ENCODE data around the gene ADI1. TPM values are rescaled to one million over a fixed set of nuclear protein-coding genes. Genes with fewer than 3 reads are reported as not detected.

ADI1 gene
- total RNA-seq: 100 to 1,000 TPM in 2 of 4 donors, 10 to 100 TPM in 2; 42.5 to 137 (median 76.1) TPM
- 10 to 100 TPM; 42.7 to 95.0 (median 43.7) TPM for polyA plus RNA-seq
- long read RNA-seq, donor 1, transcript ADI1-201 (4 exons, 2,391 nt): major isoform, 171 of 175 reads
- long read RNA-seq, donor 1, partial matches to known transcripts: 2 of 175 reads
- long read RNA-seq, donor 1, other reads (novel, unspliced or antisense): 2 of 175 reads
- long read RNA-seq, donor 2, transcript ADI1-201 (4 exons, 2,391 nt): major isoform, 131 of 137 reads
- long read RNA-seq, donor 2, partial matches to known transcripts: 4 of 137 reads
- long read RNA-seq, donor 2, other reads (novel, unspliced or antisense): 2 of 137 reads

- DNase-seq: peak; percentile 85 to 90
- Histone ChIP-seq H3K27me3 (ENCODE audit: insufficient read depth in 3 of 3, low read length in 2 of 3) (no peaks in the 10 kb centered on the region), H3K27ac (peak within 1 kb of the TSS; percentile 99), H3K9me3 (no peaks in the 10 kb centered on the region), H3K4me1 (peaks cover 31% of the 10 kb centered on the region), H3K4me3 (peak within 1 kb of the TSS; percentile 92), H3K36me3 (ENCODE audit: insufficient read depth in 1 of 2, low read depth in 1 of 2) (peaks cover 0 to 14% of the 10 kb centered on the region in 2 donors)
- 2% methylated on average over 63 to 76 of the region's 76 CpGs for WGBS, 3 donors
- intact Hi-C loops (cut with DNase I): loop anchor here (2.0 to 5.0 kb wide), 3 partner anchors 17 to 42 kb away; partner anchors contain the start of gene RNASEH1 (in 1 of the 2)
- no peak for TF ChIP-seq CTCF (IDR thresholded peaks at IDR 0.05)
- ATAC-seq: peak; percentile 71 to 76 (median 74)
These were observed at the start of gene ADI1 for GRCh38 chr2:3519255-3520205. Gene ADI1 (minus strand): TSS chr2:3519531. CDS start chr2:3519487, 44 bp downstream.

GRCh38 chr2:3566806-3567205 lies 47.5 kb upstream of the ADI1 start:
- intact Hi-C loops (cut with DNase I): no loop called here
- Histone ChIP-seq H3K36me3 (ENCODE audit: insufficient read depth in 1 of 2, low read depth in 1 of 2) (peaks cover 0 to 2% of the 10 kb centered on the region in 2 donors), H3K4me1 (no peaks in the 10 kb centered on the region), H3K4me3 (no peak overlapping the region), H3K27me3 (ENCODE audit: insufficient read depth in 3 of 3, low read length in 2 of 3) (no peaks in the 10 kb centered on the region), H3K9me3 (no peaks in the 10 kb centered on the region), H3K27ac (no peak overlapping the region)
- ATAC-seq: no peak
- no peak for DNase-seq
- TF ChIP-seq CTCF (IDR thresholded peaks at IDR 0.05): no peak
- WGBS, 3 donors: 92 to 94% (median 93%) methylated on average over 9 of the region's 9 CpGs

- no peak for TF ChIP-seq CTCF (IDR thresholded peaks at IDR 0.05)
- ATAC-seq (no peak), DNase-seq (no peak)
- peaks cover 0 to 15% of the 10 kb centered on the region in 2 donors for H3K36me3 ChIP-seq (ENCODE audit: insufficient read depth in 1 of 2, low read depth in 1 of 2)
- 68 to 91% (median 82%) methylated on average over 6 of the region's 6 CpGs for WGBS, 3 donors
- H3K27me3 ChIP-seq (ENCODE audit: insufficient read depth in 3 of 3, low read length in 2 of 3): no peaks in the 10 kb centered on the region
- H3K27ac ChIP-seq: no peak overlapping the region
- no peaks in the 10 kb centered on the region for H3K9me3 ChIP-seq
- H3K4me3 ChIP-seq: no peak overlapping the region
- intact Hi-C loops (cut with DNase I): no loop called here
- H3K4me1 ChIP-seq: no peaks in the 10 kb centered on the region
These were observed 45.8 kb upstream of the ADI1 start for GRCh38 chr2:3565117-3565516.

GRCh38 chr2:3563521-3563976 lies 44.2 kb upstream of the ADI1 start:
- DNase-seq: no peak
- no peak for ATAC-seq
- TF ChIP-seq CTCF (IDR thresholded peaks at IDR 0.05): no peak
- no peaks in the 10 kb centered on the region for H3K27me3 ChIP-seq (ENCODE audit: insufficient read depth in 3 of 3, low read length in 2 of 3)
- no peak overlapping the region for H3K27ac ChIP-seq
- WGBS, 3 donors: 88 to 96% (median 94%) methylated on average over 5 of the region's 5 CpGs
- peaks cover 0 to 18% of the 10 kb centered on the region in 2 donors for H3K36me3 ChIP-seq (ENCODE audit: insufficient read depth in 1 of 2, low read depth in 1 of 2)
- H3K4me1 ChIP-seq: peaks cover 5% of the 10 kb centered on the region
- H3K9me3 ChIP-seq: no peaks in the 10 kb centered on the region
- intact Hi-C loops (cut with DNase I): no loop called here
- H3K4me3 ChIP-seq: no peak overlapping the region

Data from psoas muscle (tissue), 8 donors.